ENCODE measurements around the gene CEBPG.

DNA sequence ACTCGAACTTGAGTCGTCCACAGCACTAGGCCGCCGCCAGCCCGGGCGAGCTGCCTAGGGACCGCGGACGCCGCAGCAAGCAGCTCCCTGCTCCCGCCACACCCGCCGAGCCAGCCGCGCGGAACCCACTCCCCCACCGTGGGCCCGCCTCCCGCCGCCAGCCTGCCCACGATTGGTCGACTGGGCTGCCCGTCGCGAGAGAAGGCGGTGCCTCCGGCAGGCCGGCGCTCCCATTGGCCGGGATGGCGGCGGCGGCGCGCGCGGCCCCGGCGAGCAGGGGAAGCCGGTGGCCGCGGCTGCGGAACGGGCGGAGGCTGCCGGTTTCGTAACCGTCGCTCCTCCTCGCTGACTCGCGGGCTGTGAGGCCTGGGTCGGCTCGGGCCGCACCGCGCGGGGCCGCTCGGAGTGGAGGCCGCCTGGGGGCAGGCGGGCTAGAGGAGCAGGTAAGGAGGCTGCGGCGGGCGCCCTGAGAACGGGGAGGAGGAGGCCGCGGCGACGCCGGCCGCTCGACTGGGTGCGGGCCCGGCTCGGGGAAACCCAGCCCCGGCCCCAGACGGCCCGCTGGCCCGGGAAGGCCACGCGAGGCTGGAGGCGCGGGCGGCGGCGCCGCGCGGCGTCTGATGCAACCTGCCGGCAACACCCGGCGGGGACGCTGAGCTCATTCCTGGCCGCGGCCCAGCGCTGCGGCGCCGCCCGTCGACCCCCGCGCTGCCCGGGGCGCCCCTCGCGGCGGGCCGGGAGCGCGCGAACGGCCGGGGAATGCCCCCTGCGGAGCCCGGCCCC is at the start of gene CEBPG:
- TF ChIP-seq CTCF (IDR thresholded peaks at IDR 0.05), result peak in 2 of 7 experiments; percentile 8 to 31
- TF ChIP-seq POLR2A (IDR thresholded peaks at IDR 0.05), result no peak
- TF ChIP-seq POLR2AphosphoS5 (IDR thresholded peaks at IDR 0.05), result peak; percentile 37 to 69 (median 66)

All from stomach (tissue), 4 donors.